NCI-H345 treated with DMSO at 0.1 percent for 48 hours (cell line): ENCODE results near the gene KCNAB3.

ENCODE experiments used
- DNase-seq: peaks from one replicate; lab custom pipeline; 2025; ENCODE audit not compliant: unreplicated experiment; lab: John Stamatoyannopoulos, UW

The KCNAB3 gene

DNA sequence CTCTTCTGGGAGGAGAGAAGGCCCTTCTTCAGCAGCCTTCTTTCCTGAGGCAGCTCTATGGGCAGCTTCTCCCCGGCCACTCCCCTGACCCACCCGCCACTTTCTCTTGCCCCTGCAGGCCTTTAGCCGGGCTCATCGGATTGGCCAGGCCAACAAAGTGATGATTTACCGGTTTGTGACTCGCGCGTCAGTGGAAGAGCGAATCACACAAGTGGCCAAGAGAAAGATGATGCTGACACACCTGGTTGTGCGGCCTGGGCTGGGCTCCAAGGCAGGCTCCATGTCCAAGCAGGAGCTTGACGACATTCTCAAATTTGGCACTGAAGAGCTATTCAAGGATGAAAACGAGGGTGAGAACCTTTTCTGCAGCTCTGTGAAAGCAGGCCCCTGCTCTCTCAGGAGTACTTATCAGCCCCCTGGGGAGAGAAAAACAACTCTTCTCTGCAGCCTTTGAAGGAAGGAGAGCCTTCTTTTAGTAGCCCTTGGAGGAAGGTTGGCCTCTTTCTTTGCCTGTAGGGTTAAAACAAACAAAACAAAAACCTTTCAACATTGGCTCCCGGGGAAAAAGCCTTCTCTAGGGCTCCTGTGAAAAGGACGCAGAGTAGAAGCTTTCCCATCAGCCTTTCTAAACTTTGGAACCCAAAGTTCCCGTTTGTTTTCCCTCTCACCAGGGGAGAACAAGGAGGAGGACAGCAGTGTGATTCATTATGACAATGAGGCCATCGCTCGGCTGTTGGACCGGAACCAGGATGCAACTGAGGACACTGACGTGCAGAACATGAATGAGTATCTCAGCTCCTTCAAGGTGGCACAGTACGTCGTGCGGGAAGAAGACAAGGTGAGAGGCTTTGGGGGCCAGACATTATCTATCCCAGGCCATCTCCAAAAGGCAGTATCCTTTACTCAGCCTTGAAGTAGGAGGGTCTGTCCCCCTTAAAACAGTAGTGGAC lies 26.2 kb downstream of the KCNAB3 start:
- DNase-seq: no peak

DNA sequence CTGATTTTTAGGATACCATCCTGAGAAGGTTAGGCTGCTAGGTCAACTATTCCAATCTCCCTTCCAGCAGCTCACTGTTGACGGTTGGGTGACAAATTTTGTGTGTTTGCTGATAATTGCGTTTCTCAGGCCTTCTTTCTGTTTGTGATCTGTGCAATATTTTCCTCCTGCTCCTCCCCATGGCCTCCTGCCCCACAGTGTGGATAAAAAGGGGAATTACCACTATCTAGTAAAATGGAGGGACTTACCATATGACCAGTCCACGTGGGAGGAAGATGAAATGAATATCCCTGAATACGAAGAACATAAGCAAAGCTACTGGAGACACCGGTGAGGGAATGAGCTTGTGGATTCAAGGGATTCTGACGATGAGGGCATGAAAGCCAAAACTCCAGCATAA lies 31.9 kb downstream of the KCNAB3 start:
- DNase-seq: no peak

DNA sequence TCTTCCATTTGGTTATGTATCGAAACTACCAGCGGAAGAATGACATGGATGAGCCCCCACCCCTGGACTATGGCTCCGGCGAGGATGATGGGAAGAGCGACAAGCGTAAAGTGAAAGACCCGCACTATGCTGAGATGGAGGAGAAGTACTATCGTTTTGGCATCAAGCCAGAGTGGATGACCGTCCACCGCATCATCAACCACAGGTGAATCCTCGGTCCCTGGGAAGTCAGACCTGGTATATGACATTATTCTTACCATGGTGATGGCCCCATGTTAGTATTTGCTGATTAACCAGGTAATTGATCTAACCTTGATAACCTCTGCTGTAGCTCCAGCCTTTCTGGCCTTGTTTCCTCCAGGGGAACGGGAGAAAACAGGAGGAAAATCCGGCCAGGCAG lies 32.6 kb downstream of the KCNAB3 start:
- no peak for DNase-seq

DNA sequence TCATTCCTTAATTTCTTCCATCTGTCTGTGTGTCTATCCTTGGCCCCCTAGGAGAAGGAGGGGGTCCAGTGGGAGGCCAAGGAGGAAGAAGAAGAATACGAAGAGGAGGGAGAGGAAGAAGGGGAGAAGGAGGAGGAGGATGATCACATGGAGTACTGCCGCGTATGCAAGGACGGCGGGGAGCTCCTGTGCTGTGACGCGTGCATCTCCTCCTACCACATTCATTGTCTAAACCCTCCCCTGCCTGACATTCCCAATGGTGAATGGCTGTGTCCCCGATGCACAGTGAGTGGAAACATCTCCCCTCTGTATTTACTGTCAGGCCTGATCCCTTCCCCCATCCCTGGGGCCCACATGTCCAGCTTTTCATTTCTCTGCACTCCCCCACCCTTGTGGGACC lies 34.8 kb downstream of the KCNAB3 start:
- no peak for DNase-seq

DNA sequence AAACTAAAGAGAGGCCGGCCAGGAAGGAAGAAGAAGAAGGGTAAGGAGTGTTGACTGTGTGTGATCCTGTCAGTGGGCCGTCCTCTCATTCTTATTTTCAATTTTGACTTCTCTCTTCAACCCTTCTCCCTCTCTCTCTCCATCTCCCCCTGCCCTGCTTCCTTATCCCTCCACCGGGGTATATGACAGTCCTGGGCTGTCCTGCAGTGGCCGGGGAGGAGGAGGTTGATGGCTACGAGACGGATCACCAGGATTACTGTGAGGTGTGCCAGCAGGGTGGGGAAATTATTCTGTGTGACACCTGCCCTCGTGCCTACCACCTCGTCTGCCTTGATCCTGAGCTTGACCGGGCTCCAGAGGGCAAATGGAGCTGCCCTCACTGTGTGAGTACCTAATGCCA lies 35.4 kb downstream of the KCNAB3 start:
- DNase-seq: no peak

DNA sequence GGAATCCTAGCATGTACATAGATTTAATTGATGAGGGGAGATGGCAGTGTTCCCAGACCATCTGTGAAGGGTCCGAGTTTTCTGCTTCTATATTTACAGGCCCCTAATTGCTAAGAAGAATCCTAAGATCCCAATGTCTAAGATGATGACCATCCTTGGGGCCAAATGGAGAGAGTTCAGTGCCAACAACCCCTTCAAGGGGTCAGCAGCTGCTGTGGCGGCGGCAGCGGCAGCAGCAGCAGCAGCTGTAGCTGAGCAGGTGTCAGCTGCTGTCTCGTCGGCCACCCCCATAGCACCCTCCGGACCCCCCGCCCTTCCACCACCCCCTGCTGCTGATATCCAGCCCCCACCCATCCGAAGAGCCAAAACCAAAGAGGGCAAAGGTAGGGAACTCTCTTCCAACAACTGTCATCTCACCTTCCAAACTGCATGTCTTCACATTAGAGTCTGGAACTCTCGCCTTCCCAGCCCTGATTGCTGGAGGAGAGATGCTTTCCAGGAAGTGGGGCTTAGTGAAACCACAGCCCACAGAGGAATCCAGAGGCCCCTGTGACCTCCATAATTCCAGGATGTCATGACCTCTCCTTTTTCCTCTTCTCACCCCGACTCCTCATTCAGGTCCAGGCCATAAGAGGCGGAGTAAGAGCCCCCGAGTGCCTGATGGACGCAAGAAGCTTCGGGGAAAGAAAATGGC lies 36.3 kb downstream of the KCNAB3 start:
- DNase-seq: no peak

DNA sequence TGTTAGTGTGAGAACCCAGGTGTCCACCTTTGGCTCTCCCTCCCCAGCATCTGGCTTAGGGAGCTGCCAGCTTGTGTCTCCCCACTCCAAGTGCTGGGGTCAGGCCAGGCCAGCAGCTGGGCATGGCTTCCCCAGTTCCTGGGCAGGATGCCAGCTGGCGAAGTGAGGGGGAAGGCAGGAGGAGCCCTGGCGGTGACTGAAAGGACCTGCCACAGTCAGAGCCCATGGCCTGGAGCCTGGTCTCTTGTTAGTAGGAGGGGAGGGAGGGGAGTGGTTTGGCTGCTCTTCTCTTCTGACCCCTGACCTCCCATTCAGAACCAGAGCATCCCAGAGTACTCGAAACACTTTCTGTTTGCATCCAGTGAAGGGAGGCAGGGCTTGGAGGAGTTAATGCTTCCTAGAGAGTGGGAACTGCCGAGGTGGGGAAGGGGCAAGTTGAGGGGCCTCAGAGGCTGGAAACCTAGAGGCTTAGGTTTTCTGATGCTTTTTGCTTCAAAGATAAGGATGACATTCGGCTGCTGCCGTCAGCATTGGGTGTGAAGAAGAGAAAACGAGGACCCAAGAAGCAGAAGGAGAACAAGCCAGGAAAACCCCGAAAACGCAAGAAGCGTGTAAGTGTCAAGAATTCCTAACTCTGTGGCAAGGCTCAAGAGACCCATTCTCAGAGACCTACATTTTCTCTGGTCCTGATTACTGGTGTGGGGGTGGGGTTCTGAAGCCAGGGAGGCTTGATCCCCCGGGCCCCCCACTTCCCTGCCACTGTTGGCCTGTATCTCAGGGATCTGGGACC lies 40.3 kb downstream of the KCNAB3 start:
- DNase-seq: peak; percentile 66

DNA sequence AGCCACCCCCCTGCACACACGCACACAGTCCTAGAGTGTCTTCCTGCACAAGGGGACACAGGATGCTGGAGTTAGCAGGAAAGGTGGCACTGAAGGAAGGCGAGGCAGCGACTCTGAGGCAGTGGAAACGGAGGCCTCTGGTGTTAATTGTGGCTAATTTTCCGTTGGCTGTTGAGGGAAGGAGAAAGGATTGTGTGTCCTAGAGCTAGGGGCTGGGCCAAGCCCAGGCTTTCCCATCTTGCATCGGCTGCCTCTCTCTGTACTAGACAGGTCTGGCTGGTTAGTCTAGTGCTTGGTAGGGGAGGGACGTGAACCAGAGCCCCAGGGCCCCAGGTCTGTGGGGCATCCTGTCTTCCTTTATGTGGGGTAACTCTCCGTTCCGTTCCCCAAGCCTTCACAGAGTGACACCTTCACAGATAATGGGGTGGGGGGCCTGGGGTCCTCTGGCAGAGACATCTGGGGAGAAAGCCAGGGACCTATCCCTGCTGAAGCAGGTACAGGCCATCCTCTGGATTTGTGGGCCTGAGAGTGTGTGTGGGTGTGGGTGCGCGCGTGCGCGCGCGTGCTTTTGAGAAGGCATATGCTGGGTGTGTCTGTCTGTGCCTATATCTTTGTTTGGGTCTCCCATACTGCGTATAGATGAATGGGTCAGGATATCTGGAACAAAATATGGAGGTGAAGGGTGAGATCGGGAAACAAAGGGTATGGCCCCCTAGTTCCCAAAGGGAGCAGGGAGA lies 41.3 kb downstream of the KCNAB3 start, which contains the start of gene CHD3:
Gene CHD3, plus strand, starts transcription at position 606 of the 737 bp plus-strand sequence. CDS start 212 bp downstream, outside the sequence.
- DNase-seq: peak; percentile 32

DNA sequence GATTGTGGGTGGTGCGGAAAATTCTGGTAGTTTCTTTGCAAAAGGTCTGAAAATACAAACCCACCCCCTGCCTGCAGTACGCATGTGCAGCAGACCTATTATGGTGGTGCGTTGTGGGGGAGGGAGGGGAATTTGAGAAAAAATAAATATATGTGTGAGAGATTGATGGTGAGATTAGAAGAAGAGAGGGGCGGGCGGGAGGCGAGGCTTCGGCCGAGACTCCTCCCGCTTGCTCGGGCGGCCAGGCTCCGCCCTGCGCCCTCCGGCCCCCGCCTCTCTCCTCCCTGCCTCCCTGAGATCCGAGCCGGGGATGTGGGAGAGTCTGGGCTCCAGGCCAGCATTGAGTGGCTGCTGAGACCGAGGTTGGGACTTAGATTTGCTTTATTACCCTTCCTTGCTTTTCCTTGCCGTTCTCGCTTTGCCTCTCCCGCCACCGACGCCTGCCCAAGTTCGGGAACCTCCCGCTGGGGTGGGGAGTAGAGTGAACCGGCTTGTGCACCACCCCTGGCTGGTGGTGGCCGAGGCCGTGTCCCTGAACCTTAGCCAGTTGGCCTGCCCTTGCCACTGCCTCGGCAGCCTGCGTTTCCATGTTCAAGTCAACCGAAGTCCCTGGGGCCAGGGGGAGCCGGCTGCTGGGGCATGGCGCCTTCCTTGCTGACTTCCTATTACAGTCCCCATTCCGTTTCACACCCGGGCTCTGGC lies 42.0 kb downstream of the KCNAB3 start:
- peak; percentile 83 for DNase-seq

DNA sequence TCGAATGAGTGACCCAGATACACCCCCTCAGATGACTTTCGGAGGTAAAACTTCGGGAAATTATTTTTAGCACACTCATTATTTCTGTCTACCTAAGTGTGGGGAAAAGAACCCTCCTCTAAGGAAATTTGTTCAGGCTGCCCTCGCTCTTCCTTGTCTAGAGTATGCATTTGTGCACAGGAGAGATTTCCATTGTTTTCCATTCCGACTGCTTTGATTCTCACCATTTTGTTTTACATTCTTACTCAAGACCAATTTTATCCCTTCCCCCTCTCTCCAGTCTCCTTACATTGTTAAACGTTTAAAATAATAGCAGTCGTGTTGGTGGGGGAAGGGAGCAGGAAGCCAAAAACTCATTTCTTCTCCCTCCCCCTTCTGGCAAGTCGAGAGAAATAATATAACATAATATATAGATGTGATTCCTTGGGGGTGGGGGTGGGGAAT lies 42.6 kb downstream of the KCNAB3 start:
- no peak for DNase-seq

DNA sequence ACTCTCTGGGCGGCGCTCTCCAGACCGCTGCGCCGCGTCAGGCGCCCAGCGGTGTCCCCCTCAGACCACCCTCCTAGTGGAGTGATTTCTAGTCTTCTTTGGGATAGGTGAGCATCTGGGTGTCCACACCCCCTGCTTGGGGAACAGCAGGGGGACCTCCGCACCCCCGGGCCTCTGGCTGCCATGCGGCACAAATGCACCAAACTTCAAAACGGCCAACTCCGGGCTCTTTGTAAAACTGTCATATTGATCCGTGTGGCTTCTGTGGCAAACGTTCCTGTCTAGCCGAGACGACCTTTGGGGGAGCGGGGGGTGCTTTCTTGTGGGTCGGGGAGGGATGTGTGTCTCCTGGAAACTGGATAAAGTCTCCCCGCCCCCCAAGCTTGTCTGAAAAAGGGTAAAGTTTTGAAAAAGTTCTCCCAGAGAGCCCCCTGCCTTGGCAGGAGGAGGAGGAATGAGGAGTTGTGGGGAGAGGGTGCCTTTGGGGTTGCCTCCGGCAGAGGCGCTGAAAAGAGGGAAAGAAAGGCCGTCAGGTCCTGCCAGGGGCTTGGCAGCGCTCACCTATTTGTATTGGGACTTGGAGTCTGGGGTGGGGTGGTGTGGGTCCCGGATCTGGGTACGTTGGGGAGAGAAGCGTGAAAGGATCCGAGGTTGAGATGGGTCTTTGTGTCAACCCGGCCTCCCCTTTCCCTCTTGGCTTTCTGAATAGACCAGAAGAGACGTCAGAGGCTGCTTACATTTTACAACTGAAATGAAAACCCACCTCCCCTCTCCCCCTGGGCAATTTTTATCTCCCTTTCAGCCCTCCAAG lies 43.2 kb downstream of the KCNAB3 start:
- no peak for DNase-seq

DNA sequence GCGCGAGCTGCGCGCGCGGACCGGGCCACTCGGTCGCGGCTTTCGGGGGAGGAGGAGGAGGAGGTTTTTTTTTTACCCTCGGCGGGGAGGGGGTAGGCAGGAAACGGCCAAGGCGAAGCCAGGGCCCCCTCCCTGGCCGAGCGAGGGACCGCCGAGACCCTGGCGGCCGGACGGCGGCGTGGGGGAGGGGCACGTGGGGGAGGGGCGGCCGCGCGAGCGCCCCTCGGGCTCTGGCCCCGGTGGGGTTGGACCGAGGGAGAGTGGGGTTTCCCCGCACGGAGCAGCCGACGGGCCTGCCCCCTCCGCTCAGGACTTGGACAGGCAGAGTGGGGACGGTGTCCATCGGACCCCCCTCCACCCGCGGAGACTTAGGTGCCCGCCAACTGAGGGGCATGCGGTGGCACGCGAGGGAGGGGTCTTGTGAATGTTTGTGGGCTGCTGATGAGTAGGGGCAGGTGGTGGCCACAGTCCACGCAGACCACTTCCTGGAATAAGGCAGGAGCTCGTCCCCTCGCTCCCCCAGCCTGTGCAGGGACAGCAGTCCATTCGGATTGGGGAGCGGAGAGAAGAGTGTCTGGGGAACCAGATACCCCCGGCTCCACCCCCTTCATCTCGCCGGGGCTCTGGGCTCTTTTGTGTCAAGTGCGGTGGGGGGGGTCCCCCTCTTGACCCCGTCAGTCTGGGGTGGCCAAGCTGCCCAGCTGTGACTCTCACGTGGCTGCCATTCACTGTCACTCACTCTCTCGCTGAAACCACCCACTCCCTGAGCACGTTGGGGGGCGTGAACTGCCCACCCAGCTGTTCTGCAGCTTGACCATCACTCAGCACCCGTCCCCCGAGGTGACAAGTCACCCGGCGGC lies 44.1 kb downstream of the KCNAB3 start:
- DNase-seq: peak; percentile 8

DNA sequence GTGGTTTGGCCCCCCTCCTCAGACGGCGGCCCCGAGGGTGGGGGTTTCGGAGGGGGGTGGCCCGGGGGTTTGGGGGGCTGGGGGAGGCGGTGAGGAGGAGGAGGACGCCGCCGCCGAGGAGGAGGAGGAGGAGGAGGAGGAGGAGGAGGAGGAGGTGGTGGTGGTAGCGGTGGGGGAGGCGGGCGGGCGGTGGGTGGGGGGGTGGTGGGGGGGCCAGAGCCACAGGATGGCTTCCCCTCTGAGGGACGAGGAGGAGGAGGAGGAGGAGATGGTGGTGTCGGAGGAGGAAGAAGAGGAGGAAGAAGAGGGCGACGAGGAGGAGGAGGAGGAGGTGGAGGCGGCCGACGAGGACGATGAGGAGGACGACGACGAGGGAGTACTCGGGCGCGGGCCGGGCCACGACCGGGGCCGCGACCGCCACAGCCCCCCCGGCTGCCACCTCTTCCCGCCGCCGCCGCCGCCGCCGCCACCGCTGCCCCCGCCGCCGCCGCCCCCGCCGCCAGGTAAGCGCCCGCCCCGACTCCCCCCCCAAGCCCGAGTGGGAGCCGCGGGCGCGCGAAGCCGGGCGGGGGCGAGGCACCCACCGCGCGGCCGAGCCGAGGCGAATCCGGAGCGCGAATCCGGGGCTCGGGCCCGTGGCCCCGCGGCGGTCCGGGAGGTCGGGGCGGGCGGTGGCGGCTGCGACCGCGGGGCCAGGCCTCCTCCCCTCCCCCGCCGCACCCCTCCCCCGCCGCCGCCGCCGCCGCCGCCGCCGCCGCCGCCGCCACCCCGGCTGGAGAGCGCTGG lies 44.9 kb downstream of the KCNAB3 start:
- no peak for DNase-seq

DNA sequence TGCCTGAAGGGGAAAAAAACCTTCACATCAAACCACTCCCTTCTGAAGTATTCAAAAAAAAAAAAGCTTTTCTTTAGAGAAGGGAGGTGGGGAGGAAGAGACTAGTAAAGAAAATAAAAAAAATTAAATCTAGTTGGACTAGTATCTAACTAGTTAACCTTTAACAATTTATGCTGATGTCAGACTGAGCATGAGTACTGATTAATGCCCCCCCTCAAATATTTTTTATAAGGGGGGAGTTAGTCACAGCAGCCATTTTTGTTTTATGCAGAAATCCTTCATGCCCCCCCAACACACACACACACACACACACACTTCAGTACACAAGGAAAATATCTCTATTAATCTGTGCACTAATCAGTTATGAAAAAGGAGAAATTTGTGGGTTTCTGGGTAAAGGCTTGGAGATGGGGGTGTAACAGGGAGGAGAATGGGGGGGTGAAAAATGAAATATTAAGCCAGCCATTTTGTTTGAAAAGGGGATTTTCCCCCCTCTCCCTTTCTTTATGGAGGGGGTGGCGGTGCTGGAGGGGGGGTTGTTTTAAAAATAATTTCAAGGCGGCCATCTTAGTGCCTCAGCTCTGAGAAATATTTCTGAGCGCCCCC lies 45.8 kb downstream of the KCNAB3 start:
- no peak for DNase-seq

DNA sequence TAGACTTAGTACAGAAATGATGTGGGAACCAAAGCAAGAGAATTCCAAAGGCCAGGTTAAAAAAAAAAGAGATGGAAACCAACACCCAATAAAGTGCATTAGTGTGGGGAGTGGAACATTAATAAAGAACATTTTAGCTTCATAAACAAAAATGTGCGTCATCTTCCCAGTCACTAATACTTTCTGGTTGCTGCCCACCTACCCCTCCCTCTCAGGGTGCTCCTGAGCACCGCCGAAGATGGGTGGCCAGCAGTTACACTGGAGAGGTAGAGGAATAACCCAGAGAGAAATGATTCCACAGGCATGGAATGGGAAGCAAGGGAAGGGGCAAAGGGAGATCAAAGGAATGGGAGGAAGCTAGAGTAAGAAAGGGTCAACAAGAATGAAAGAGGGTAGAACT lies 47.0 kb downstream of the KCNAB3 start:
- DNase-seq: no peak

DNA sequence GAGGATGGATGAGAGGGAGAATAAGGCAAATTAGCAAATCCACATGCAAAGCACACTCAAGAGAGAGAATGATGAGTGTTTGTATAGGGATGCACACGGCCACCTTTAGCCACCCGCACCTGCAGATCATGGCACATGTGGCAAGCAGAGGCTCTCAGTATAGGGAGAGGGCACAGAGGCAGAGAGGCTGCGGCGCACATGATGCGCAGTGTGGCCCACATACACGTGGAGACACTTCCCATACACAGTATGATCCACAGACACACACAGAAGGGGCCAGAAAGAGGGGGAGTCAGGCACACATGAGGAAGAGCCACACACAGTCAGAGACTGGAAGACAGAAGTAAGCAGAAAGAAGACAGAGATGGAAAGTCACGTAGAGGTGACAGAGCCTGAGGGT lies 47.6 kb downstream of the KCNAB3 start:
- DNase-seq: no peak
